A549 (cell line): ENCODE measurements around the gene HP1BP3.

ENCODE experiments used
- BCL3 ChIP-seq: fragments of >200 bp; sonication (Bioruptor Twin); formaldehyde crosslinking; IDR thresholded peaks from 3 replicates; pipeline ENCODE4 v1.6.1; 2016
- CTCF ChIP-seq: fragments of >200 bp; sonication (Bioruptor Twin); formaldehyde crosslinking; IDR thresholded peaks from 3 replicates; pipeline ENCODE4 v1.5.1; 2016
- ESRRA ChIP-seq: fragments of 150-350 bp; IDR thresholded peaks from 2 replicates; pipeline ENCODE4 v1.6.1; 2014; ENCODE audit warnings: mild to moderate bottlenecking, low read length, borderline replicate concordance
- MAX ChIP-seq: IDR thresholded peaks from 2 replicates; pipeline ENCODE4 v1.6.1; 2012
- RAD21 ChIP-seq, 2 experiments: fragments of >200 bp in 1 of 2; sonication (Bioruptor Twin) in 1 of 2; formaldehyde crosslinking in 1 of 2; IDR thresholded peaks in 1 of 2; conservative IDR thresholded peaks in 1 of 2; 2 replicates in 1 of 2; 3 replicates in 1 of 2; pipeline ENCODE4 v1.6.1; 2012 to 2018; ENCODE audit warnings: inconsistent platforms in 1 of 2
- USF2 ChIP-seq: fragments of 450-650 bp; IDR thresholded peaks from 2 replicates; pipeline ENCODE4 v1.6.1; 2014; ENCODE audit warnings: antibody characterized with exemption
- ZSCAN20 ChIP-seq: fragments of 250-450 bp; sonication (Bioruptor Pico); IDR thresholded peaks from 2 replicates; pipeline ENCODE4 v1.8.0; 2022; ENCODE audit warnings: mild to moderate bottlenecking, moderate library complexity

- TF ChIP-seq RAD21 (conservative IDR thresholded peaks at IDR 0.05 in 1 of 2, IDR thresholded peaks at IDR 0.05 in 1 of 2): no peak
- TF ChIP-seq USF2: no peak
- TF ChIP-seq MAX: no peak
- no peak for TF ChIP-seq BCL3
- TF ChIP-seq CTCF: no peak
- no peak for TF ChIP-seq ESRRA
- TF ChIP-seq ZSCAN20 (CRISPR knock-in tag): no peak
Measured at GRCh38 chr1:20814534-20814871, 27.4 kb upstream of the HP1BP3 start.
